Lung (tissue), 12 donors: ENCODE results near the gene STK38L. TPM values are rescaled to one million over a fixed set of nuclear protein-coding genes. Genes with fewer than 3 reads are reported as not detected.

Source experiments
- ATAC-seq: fragments of 200-7000 bp; cut with Tn5 transposase; one replicate; pipeline ENCODE4 v1.9.1; 2020; ENCODE audit warnings: moderate number of reproducible peaks; ENCODE audit not compliant: insufficient read depth, low FRiP score
- DNase-seq, 3 donors: peaks; one replicate each; pipeline ENCODE4 v3.0.0-alpha.2; 2013 to 2017
- H3K27ac ChIP-seq, 2 donors: one replicate each; pipeline ENCODE4 v1.5.1; 2013; ENCODE audit warnings: mild to moderate bottlenecking in 2 of 2, moderate library complexity in 2 of 2, control low read depth in 1 of 2, inconsistent platforms in 1 of 2, low read depth in 1 of 2, low read length in 1 of 2
- H3K27me3 ChIP-seq, 3 donors: one replicate each; pipeline ENCODE4 v1.5.1; 2013; ENCODE audit warnings: low read length in 2 of 3; ENCODE audit not compliant: control insufficient read depth in 3 of 3, insufficient read depth in 3 of 3
- H3K36me3 ChIP-seq, 4 donors: one replicate each; pipeline ENCODE4 v1.5.1; 2013; ENCODE audit warnings: low read length in 4 of 4, mild to moderate bottlenecking in 1 of 4, moderate library complexity in 1 of 4; ENCODE audit not compliant: control insufficient read depth in 4 of 4, insufficient read depth in 4 of 4
- H3K4me1 ChIP-seq, 5 donors: one replicate each; pipeline ENCODE4 v1.5.1; 2013; ENCODE audit warnings: low read length in 5 of 5, mild to moderate bottlenecking in 2 of 5, moderate library complexity in 1 of 5; ENCODE audit not compliant: control insufficient read depth in 5 of 5, insufficient read depth in 5 of 5
- H3K4me3 ChIP-seq: one replicate; pipeline ENCODE4 v1.5.1; 2013; ENCODE audit warnings: mild to moderate bottlenecking, control low read depth, moderate library complexity
- H3K9ac ChIP-seq, 2 donors: one replicate each; pipeline ENCODE4 v1.5.1; 2013; ENCODE audit warnings: low read length in 2 of 2, control low read depth in 1 of 2; ENCODE audit not compliant: insufficient read depth in 1 of 2
- H3K9me3 ChIP-seq, 4 donors: one replicate each; pipeline ENCODE4 v1.5.1; 2013; ENCODE audit warnings: low read length in 3 of 4, mild to moderate bottlenecking in 1 of 4, moderate library complexity in 1 of 4; ENCODE audit not compliant: control insufficient read depth in 4 of 4, insufficient read depth in 3 of 4
- WGBS, 2 donors: extraction: QIAGEN DNeasy Blood & Tissue Kit; methylation state at CpG; one replicate each; pipeline ENCODE4 v1.1.7; 2013; 5-methylcytosine and 5-hydroxymethylcytosine counted together
- polyA plus RNA-seq, 2 donors: library from polyadenylated mRNA; stranded (reverse); fragments of 200-250 nt; gene quantifications; one replicate each; pipeline ENCODE4 v1.2.1, GENCODE V29; 2013
- total RNA-seq, 2 donors: library from RNA; depleted of rRNA in 1 of 2; stranded (reverse); fragments of >200 nt in 1 of 2; gene quantifications; one replicate each; pipeline ENCODE4 v1.2.1, GENCODE V29; 2014 to 2021
- TF ChIP-seq, protein P1 (sequence below): IDR thresholded peaks from 2 replicates; pipeline ENCODE4 v1.5.1; 2012; ENCODE audit warnings: mild to moderate bottlenecking; ENCODE audit errors: control extremely low read depth, extremely low read depth
- donor health status: control.
- donor health status: control.
- donor health status: Bipolar disorder and iron deficiency.
- donor health status: healthy.
- donor health status: DM: yes; HTN: yes; CAD: no.

Gene STK38L
- total and polyA plus RNA-seq, 4 donors: 6.5 to 41.5 (median 18.5) TPM

DNA sequence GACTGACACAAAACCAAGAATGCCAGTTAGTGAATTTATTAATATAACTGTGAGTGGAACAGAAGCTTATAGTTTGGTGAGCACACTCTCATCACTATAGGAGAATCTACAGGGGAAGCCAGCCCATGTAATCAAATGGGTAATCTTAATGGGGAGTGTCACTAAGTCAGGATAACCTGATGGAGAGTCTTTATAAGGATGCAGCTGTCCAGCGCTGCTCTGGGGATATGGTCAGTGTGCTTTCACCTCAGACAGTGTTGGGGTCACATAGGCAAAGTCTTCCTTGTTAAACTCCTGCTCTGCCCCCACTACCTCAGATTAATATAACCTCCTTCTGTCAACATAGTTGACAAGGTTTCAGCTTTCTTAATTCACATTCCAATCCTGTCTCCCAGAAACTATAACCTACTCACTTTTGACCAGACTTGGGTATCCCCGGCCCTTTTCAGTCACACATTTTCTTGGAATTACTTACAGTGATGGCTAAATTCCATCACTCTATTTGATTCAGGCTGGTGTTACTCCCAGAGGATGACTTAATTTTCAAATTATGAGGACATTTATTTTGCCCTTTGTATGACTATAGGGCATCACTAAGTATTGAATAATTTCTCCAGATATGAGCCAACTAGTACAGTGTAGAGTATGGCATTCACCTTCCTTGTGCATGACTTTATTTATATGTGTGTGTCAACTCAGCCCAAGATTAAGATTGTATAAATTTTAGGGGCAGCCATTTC lies 13.2 kb downstream of the STK38L start:
- 91 to 92% methylated on average over 2 of the region's 2 CpGs for WGBS, 2 donors
- H3K4me3 ChIP-seq: no peak overlapping the region
- peaks cover 0 to 37% (median 0%) of the 10 kb centered on the region in 5 donors for H3K4me1 ChIP-seq
- no peak overlapping the region for H3K27ac ChIP-seq
- TF ChIP-seq, protein P1, sequence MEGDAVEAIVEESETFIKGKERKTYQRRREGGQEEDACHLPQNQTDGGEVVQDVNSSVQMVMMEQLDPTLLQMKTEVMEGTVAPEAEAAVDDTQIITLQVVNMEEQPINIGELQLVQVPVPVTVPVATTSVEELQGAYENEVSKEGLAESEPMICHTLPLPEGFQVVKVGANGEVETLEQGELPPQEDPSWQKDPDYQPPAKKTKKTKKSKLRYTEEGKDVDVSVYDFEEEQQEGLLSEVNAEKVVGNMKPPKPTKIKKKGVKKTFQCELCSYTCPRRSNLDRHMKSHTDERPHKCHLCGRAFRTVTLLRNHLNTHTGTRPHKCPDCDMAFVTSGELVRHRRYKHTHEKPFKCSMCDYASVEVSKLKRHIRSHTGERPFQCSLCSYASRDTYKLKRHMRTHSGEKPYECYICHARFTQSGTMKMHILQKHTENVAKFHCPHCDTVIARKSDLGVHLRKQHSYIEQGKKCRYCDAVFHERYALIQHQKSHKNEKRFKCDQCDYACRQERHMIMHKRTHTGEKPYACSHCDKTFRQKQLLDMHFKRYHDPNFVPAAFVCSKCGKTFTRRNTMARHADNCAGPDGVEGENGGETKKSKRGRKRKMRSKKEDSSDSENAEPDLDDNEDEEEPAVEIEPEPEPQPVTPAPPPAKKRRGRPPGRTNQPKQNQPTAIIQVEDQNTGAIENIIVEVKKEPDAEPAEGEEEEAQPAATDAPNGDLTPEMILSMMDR: no peak
- H3K27me3 ChIP-seq: no peaks in the 10 kb centered on the region
- H3K36me3 ChIP-seq: no peaks in the 10 kb centered on the region
- DNase-seq (no peak), ATAC-seq (no peak)
- no peak overlapping the region for H3K9ac ChIP-seq
- no peaks in the 10 kb centered on the region for H3K9me3 ChIP-seq

DNA sequence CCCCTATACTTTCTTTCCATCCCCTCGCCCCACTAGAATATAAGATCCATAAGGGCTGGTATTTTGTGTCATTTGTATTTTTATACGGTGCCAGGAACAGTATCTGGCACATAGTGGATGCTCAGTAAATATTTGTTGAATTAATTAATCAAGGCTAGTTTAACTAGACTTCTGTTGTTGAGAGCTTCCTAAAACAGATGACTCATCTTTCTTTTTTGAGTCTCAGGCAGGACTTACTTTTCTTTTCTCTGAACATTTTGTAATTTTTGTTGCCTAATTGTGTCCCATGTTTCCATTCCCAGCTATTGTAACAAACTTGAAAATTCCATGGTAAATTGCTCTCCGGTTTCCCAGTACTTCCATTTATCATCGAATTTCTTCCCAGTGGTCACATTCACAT lies 16.7 kb downstream of the STK38L start:
- 65 to 86% methylated on average over 4 of the region's 4 CpGs for WGBS, 2 donors

DNA sequence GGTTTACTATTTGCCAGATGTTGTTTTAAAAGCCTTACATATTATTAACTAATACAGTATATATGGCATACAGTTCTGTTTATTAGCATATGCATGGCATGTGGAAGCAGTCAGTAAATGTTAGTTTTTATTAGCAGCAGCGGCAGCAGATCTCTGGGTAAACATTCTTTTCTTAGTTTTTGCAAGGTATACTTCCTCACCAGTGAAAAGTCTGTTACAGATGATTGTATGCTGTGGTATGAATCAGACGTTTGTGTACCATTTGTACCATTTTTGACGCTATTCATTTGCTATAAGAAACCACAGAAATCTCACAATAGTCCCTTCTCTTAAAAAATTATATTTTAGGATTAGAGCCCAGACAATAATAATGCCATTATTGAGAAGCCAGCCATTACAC lies 17.8 kb downstream of the STK38L start:
- H3K36me3 ChIP-seq: peaks cover 0 to 2% (median under 1%) of the 10 kb centered on the region in 4 donors
- WGBS, 2 donors: 73 to 75% methylated on average over 3 of the region's 3 CpGs
- H3K27ac ChIP-seq: no peak overlapping the region
- no peak overlapping the region for H3K9ac ChIP-seq
- no peaks in the 10 kb centered on the region for H3K27me3 ChIP-seq
- H3K4me3 ChIP-seq: no peak overlapping the region
- H3K9me3 ChIP-seq: no peaks in the 10 kb centered on the region
- ATAC-seq (no peak), DNase-seq (no peak)
- TF ChIP-seq, protein P1: no peak
- H3K4me1 ChIP-seq: peaks cover 0 to 23% (median 0%) of the 10 kb centered on the region in 5 donors

More for the DNA sequence above, 16.7 kb downstream of the STK38L start:
- H3K9me3 ChIP-seq: no peaks in the 10 kb centered on the region
- peaks cover 0 to 2% (median under 1%) of the 10 kb centered on the region in 4 donors for H3K36me3 ChIP-seq
- TF ChIP-seq, protein P1: no peak
- no peak overlapping the region for H3K9ac ChIP-seq
- H3K4me3 ChIP-seq: no peak overlapping the region
- no peaks in the 10 kb centered on the region for H3K27me3 ChIP-seq
- ATAC-seq (no peak), DNase-seq (no peak)
- H3K27ac ChIP-seq: peak overlapping the region in 1 of 2 donors; percentile 64
- H3K4me1 ChIP-seq: peaks cover 0 to 29% (median 0%) of the 10 kb centered on the region in 5 donors
